Kasumi-1 (cell line): ENCODE data around the gene RSPH6A.
A peak's percentile ranks its signal among the peaks of the same experiment; 100 is the strongest.

ENCODE experiments used
- DNase-seq, 2 experiments: peaks; one replicate each; lab custom pipeline; 2025; lab: John Stamatoyannopoulos, UW

RSPH6A gene

GRCh38 chr19:45814851-45815480 is at the start of gene RSPH6A:
Gene RSPH6A, minus strand, starts transcription at chr19:45815308. Its CDS starts 132 bp downstream, at chr19:45815176.
- DNase-seq: no peak

GRCh38 chr19:45864629-45865082 is 49.5 kb upstream of the RSPH6A start:
- no peak for DNase-seq

GRCh38 chr19:45863840-45864628 is 48.9 kb upstream of the RSPH6A start, which contains the start of gene FOXA3:
Gene FOXA3, plus strand, starts transcription at chr19:45864326. Its CDS starts 131 bp downstream, at chr19:45864457.
- peak; percentile 31 to 52 for DNase-seq

GRCh38 chr19:45863335-45863839 is 48.3 kb upstream of the RSPH6A start:
- no peak for DNase-seq

- peak; percentile 98 to 99 for DNase-seq
These were observed 47.6 kb upstream of the RSPH6A start, which contains the start of gene SYMPK for GRCh38 chr19:45862564-45863334. Gene SYMPK, minus strand, starts transcription at chr19:45863147. Its CDS starts 8,652 bp downstream, at chr19:45854495.

GRCh38 chr19:45862271-45862563 is 47.1 kb upstream of the RSPH6A start:
- no peak for DNase-seq

- DNase-seq: no peak
These were observed 45.5 kb upstream of the RSPH6A start for GRCh38 chr19:45860359-45861259.

- DNase-seq: no peak
These were observed 39.2 kb upstream of the RSPH6A start for GRCh38 chr19:45854167-45854778.

- no peak for DNase-seq
These were observed 37.9 kb upstream of the RSPH6A start for GRCh38 chr19:45852983-45853382.

- DNase-seq: no peak
These were observed 37.1 kb upstream of the RSPH6A start for GRCh38 chr19:45852145-45852750.

GRCh38 chr19:45848922-45849321 is 33.8 kb upstream of the RSPH6A start:
- peak in 1 of 2 experiments; percentile 46 for DNase-seq

GRCh38 chr19:45847663-45848062 is 32.6 kb upstream of the RSPH6A start:
- DNase-seq: no peak

GRCh38 chr19:45842198-45842597 is 27.1 kb upstream of the RSPH6A start:
- no peak for DNase-seq

- DNase-seq: no peak
These were observed 19.9 kb upstream of the RSPH6A start for GRCh38 chr19:45834970-45835369.

GRCh38 chr19:45828945-45829344 is 13.8 kb upstream of the RSPH6A start:
- DNase-seq: no peak

GRCh38 chr19:45828523-45828922 is 13.4 kb upstream of the RSPH6A start:
- no peak for DNase-seq

GRCh38 chr19:45827459-45828093 is 12.5 kb upstream of the RSPH6A start:
- no peak for DNase-seq

GRCh38 chr19:45826934-45827333 is 11.8 kb upstream of the RSPH6A start:
- DNase-seq: no peak

- no peak for DNase-seq
These were observed 11.1 kb upstream of the RSPH6A start for GRCh38 chr19:45825917-45826893.
